NCI-H2107 treated with DMSO at 0.1 percent for 48 hours (cell line): Measurements from ENCODE around the gene MRPS34.
A peak's percentile ranks its signal among the peaks of the same experiment; 100 is the strongest.
"Not testable (repeated sequence)": the region's sequence is repeated elsewhere in the genome, so short reads cannot be mapped to it uniquely, and the experiment has no call there.

Source experiments
- DNase-seq: peaks from one replicate; lab custom pipeline; 2025; ENCODE audit not compliant: unreplicated experiment; lab: John Stamatoyannopoulos, UW

The MRPS34 gene

GRCh38 chr16:1772908-1773702 is at the start of gene MRPS34:
Gene MRPS34, minus strand, starts transcription at chr16:1773134. Its CDS starts 15 bp downstream, at chr16:1773119.
- DNase-seq: peak; percentile 40

DNA sequence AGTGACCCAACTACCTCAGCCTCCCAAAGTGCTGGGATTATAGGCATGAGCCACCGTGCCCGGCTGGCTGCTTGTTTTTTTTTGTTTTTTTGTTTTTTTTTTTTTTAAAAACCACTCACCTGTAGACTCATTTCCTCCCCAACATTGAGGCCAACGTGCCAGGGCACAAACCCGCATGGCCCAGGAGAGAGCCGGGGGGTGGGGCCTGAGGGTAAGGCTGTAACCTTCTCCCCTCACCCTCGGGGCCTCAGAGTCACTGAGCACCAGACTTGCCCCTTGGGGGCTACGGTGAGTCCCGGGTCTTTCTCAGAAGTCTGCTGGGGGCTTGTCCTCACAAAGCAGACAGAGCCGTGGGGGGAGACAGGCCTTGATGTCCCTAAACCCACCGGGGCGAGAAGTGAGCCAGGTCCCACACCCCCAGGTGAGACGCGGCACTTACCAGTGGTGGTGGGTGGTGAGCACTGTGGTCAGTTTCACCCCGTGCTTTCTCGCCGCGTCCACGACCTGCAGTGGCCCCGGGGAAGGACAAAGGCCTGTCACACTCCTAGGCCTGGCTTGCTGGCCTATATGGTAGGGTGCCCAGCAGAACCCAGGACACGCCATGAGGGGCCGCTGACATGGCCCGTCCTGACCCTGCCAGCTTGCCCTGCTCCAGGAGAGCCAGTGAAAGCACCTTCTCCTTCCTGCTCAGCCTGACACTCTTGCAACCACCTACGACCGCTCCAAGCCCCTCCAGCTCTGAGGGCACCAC is 49.1 kb upstream of the MRPS34 start:
- DNase-seq: no peak

DNA sequence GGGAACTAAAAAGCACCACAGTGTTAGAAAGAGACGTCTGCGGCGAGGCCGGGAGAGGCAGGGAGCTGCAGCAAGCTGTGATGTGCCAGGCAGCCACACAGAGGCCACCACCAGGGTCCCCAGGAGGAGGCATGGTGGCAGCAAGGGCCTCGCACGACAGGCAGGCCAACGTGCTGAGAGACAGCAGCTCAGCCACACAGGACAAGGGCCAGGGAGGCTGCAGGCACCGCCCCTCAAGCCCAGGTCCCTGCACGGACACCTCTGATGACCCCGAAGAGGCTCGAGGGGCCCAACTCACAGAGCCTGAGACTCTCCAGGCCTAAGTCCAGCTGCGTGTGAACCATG is 48.0 kb upstream of the MRPS34 start:
- DNase-seq: no peak

DNA sequence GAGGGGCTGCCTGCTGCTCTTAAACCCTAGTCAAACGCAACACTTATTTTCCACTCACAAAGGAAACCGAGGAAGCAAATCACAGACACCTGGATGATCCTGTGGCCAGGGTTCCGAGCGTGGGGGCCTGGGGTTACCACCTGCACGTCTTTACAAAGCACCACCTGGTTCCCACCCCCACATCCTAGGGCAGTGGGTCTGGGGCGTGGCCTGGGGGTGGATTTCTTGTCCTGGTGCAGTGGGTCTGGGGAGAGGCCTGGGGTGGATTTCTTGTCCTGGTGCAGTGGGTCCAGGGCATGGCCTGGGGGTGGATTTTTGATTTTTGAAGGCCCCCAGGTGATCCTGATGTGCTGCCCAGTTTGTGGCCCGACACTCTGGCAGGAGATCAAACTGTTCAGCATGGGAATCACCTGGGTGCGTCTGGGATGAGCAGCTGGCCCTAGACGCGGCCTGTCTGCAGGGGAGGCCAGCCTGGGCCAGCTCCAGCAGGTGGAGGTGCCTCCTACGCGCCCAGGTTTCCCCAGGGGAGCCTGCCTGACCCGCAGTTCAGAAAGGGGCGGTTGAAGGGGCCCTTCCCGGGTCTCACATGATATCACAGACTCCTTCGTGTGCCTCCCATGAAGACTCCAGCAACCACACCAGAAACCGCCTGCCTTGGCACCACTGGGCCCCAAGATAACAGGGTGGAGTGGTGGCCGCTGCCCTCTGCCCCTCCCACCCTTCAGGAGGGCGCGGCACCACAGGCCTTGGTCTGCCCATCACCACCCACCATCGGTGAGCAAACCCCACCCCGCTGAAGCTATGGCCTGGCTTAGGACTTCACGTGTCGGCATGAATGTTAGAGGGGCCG is 47.4 kb upstream of the MRPS34 start:
- no peak for DNase-seq

- no peak for DNase-seq
Observed at GRCh38 chr16:1819611-1820010, 46.7 kb upstream of the MRPS34 start.

- no peak for DNase-seq
Observed at GRCh38 chr16:1818873-1819525, 46.1 kb upstream of the MRPS34 start.

GRCh38 chr16:1818204-1818872 is 45.4 kb upstream of the MRPS34 start:
- no peak for DNase-seq

DNA sequence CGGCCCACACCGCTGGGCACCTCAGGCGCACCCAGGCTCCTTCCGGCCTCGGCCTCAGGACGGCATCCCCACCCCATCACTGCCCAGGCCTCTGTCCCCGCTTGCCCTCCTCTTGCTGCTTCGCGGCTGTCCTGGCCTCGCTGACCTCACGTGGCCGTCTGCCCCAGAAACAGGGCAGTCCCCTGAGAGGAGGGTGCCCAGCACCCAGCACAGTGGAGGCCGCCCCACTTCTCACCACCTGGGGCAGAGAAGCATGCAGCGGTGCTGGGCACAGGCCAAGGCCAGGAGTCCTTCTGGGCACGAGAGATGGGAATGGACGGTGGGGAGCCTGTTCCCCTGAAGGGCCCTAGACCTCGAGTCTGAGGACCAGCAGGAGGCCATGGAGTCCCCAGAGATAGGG is 44.8 kb upstream of the MRPS34 start:
- DNase-seq: no peak

GRCh38 chr16:1817276-1817589 is 44.3 kb upstream of the MRPS34 start:
- no peak for DNase-seq

GRCh38 chr16:1816396-1817275 is 43.7 kb upstream of the MRPS34 start:
- no peak for DNase-seq

DNA sequence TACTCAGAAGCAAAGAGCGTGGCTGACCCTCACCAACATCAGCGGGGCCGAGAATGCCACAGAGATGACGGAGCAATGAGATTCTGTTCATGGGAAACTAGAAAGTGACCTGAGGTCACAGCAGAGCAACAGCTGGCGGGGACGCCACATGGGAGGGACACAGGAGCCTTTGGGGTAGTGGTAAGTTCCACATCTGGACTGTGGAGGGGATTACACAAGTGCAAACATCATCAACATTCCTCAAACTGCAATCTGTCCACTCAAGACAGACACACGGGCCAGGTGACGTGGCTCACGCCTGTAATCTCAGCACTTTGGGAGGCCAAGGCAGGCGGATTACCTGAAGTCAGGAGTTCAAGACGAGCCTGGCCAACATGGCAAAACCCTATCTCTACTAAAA is 42.5 kb upstream of the MRPS34 start:
- no peak for DNase-seq

GRCh38 chr16:1812732-1813163 is 39.8 kb upstream of the MRPS34 start:
- peak; percentile 43 for DNase-seq

GRCh38 chr16:1810536-1810935 is 37.6 kb upstream of the MRPS34 start:
- no peak for DNase-seq

DNA sequence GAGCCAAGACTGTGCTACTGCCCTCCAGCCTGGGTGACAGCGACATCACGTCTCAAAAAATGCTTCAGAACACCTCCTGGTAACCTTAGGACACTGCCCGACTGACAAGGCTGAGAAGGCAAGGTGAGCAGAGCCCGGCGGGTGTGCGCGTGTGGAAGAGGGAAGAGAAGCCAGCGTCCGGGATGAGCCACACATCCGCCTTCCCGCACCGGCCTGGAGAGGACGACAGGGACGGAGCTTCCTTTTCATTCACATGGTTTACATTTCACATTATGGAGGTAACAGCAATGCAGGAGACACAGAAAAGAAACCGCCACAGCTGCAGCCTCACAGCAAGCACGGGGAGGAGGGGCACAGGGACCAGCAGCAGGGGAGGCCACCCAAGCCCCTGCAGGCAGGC is 37.2 kb upstream of the MRPS34 start:
- no peak for DNase-seq

- DNase-seq: no peak
Observed at GRCh38 chr16:1809281-1809801, 36.4 kb upstream of the MRPS34 start.

- DNase-seq: no peak
Observed at GRCh38 chr16:1808691-1809090, 35.8 kb upstream of the MRPS34 start.

- no peak for DNase-seq
Observed at GRCh38 chr16:1807626-1808025, 34.7 kb upstream of the MRPS34 start.

- no peak for DNase-seq
Observed at GRCh38 chr16:1800701-1801100, 27.8 kb upstream of the MRPS34 start.

DNA sequence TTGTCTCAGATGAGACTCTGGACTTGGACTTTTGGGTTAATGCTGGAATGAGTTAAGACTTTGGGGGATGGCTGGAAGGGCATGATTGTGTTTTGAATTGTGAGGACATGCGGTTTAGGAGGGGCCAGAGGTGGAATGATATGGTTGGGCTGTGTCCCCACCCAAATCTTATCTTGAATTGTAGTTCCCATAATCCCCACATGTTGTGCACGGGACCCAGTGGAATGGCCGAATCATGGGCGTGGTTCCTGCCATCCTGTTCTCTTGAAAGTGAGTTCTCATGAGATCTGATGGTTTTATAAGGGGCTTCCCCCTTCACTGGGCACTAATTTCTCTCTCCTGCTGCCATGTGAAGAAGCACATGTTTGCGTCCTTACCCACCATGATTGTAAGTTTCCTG is 26.3 kb upstream of the MRPS34 start:
- not testable (repeated sequence) for DNase-seq
